GM19397 (cell line): ENCODE measurements around the gene GTF2A1L.
"Not testable (repeated sequence)": the region's sequence is repeated elsewhere in the genome, so short reads cannot be mapped to it uniquely, and the experiment has no call there.

Experiments
- ATAC-seq: cut with Tn5 transposase; IDR thresholded peaks from one replicate; pipeline ENCODE4 v1.9.1; 2021; ENCODE audit warnings: mild to moderate bottlenecking, moderate library complexity; ENCODE audit not compliant: unreplicated experiment

Gene GTF2A1L

GRCh38 chr2:48607307-48608014 lies 10.2 kb upstream of the GTF2A1L start:
- ATAC-seq, result no peak

GRCh38 chr2:48613211-48613610 lies 4.4 kb upstream of the GTF2A1L start:
- no peak for ATAC-seq

- not testable (repeated sequence) for ATAC-seq
Measured at GRCh38 chr2:48614581-48614980, 3.1 kb upstream of the GTF2A1L start.

- ATAC-seq, result no peak
Measured at GRCh38 chr2:48619526-48619925, 1.9 kb downstream of the GTF2A1L start.

- ATAC-seq, result no peak
Measured at GRCh38 chr2:48620604-48621003, 2.9 kb downstream of the GTF2A1L start.

DNA sequence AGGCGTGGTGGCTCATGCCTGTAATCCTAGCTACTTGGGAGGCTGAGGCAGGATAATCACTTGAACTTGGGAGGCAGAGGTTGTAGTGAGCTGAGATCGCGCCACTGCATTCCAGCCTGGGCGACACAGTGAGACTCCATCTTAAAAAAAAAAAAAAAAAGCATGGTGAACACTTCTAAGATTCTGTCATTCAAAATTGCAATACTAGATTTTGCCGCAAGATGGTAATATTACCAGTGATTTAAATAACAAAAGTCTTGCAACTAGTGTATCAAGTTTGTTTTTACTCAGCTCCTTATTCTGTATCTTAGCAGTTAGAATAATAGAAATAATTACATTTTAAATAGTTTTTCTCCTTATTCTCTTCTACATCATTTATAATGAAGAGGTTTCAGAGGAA lies 5.0 kb downstream of the GTF2A1L start:
- not testable (repeated sequence) for ATAC-seq

DNA sequence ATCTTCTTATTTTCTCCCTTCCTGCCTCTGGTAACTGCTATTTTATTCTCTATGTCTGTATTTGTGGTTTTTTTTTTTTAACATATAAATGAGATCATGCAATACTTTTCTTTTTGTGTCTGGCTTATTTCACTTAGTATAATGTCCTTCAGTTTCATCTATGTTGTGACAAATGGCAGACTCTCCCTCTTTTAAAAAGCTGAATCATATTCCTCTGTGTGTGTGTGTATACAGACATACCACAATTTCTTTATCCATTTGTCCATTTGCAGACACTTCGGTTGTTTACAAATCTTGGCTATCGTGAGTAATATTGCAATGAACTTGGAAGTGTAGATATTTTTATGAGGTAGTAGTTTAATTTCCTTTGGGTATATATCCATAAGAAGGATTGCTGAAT lies 7.0 kb downstream of the GTF2A1L start:
- no peak for ATAC-seq

- ATAC-seq, result no peak
Measured at GRCh38 chr2:48626047-48626446, 8.4 kb downstream of the GTF2A1L start.

- no peak for ATAC-seq
Measured at GRCh38 chr2:48633143-48633542, 15.5 kb downstream of the GTF2A1L start.

GRCh38 chr2:48635786-48636185 lies 18.1 kb downstream of the GTF2A1L start:
- no peak for ATAC-seq

GRCh38 chr2:48638261-48638660 lies 20.6 kb downstream of the GTF2A1L start:
- no peak for ATAC-seq

GRCh38 chr2:48651158-48651790 lies 33.6 kb downstream of the GTF2A1L start:
- ATAC-seq, result no peak

- ATAC-seq, result peak; percentile 78
Measured at GRCh38 chr2:48668992-48669391, 51.3 kb downstream of the GTF2A1L start.

- no peak for ATAC-seq
Measured at GRCh38 chr2:48673581-48673980, 55.9 kb downstream of the GTF2A1L start.

DNA sequence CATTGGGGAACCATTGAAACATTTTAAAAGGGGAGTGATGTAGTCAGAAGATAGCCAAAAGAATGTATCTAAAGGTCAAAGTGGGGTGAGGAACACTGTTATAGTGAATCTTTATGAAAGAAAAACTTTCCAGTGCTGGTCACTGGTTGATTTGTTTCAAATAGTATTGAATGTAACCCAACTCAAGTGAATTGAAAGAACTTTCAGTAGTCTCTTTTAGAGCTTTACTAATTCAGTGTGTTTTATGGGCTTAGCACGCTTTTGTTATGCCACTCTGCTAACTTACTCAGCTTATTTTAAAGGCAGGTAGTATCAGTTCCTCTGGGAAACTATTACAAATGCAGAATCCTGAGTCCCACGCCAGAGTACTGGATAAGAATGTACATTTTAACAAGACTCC lies 57.3 kb downstream of the GTF2A1L start:
- ATAC-seq, result no peak

DNA sequence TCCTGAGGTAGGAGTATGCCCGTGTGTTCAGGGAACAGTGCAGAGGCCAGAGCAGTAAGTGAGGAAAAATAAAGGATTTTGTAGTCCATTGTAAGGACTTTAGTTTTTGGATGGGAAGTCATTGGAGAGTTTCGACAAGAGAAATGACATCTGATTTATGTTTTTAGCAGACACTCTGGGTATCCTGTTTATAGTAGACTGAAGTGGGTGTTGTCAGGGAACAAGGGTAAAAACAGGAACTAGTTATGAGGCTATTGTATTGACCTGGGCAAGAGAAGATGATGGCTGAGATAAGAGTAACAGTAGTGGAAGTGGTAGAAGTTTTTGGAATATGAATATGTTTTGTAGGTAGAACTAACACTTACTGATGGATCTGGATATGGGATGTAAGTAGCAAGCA lies 59.8 kb downstream of the GTF2A1L start:
- ATAC-seq, result no peak

DNA sequence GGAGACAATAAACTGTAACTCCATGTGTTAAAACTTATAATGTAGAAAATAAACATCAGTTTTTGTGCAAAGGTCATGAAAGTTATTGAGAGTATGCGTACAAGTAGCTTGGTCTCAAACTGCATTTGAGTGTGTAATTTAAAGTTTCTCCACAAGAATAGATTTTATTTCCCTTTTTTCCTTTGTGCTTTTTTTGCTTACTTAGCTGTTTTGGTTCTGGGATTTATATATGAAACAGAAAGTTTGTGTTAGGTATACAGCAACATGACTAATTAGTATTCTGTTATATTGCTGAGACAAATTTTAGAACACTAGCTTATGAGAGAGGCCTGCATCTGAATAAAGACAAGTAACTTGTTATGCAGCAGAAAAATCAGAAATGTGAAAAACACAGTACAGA lies 67.5 kb downstream of the GTF2A1L start:
- ATAC-seq, result no peak

GRCh38 chr2:48691935-48692691 lies 74.5 kb downstream of the GTF2A1L start:
- ATAC-seq, result no peak

DNA sequence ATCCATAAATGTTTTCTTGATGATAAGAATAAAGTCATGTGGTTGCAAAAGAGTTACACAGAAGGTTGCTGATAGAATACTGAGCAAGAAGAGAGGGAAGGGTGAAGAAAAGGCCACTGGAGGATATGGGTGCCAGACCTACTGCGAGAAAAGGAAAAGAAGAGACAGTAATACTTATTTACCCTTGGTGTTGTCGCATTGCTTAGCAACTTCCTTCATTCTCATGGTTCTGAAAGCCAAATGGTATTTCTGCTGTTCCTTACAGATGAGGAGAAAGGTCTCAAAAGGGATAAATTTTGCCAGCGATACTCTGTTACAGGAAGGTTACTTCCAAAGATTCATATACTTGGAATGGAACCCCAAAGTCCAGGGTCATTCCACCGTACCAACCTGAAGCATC lies 75.4 kb downstream of the GTF2A1L start:
- no peak for ATAC-seq

DNA sequence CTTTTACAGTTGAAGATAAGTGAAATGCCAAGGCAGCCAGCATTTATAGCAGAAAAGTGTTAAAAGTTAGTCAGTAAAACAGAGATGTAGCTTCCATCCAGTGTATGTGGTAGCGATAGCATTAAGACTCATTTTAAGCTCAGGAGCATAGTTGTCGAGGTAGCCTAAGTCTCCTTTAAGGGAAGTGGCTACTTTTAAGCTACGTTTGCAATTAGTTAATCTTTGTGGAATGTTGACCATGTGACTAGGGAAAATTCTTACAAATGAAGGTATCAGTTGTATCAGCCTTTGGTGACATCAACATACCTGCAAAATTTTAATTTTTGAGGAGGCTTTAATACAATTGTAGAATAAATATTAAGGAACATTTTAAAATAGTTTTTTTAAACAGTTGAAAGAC lies 76.0 kb downstream of the GTF2A1L start:
- ATAC-seq, result no peak

GRCh38 chr2:48694149-48694548 lies 76.5 kb downstream of the GTF2A1L start:
- ATAC-seq, result no peak

DNA sequence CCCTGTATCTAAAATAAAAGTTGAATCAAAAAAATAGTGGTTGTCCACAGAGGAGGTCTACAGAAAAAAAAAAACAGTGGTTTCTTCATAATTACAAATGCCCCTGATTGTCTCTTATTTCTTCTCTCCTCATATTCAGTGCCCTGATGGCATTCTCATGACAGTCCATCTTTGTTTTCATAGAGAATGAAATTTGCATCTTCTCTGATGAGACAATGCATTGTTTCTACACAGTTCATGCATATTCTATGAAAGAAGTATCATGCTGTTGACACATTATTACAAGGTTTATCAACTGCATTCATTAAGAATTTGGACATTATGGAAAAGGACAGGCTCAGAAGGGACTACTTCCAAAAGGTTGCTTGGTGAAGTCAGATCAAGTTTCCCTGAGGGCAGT lies 78.3 kb downstream of the GTF2A1L start:
- no peak for ATAC-seq
